ENCODE results near the gene YTHDF1.

YTHDF1 gene

GRCh38 chr20:63155266-63156165 is 60.4 kb downstream of the YTHDF1 start:
- no peak for DNase-seq (ENCODE audit: low read depth)

GRCh38 chr20:63154395-63154794 is 61.5 kb downstream of the YTHDF1 start:
- DNase-seq (ENCODE audit: low read depth): no peak

GRCh38 chr20:63153254-63154221 is 62.4 kb downstream of the YTHDF1 start:
- DNase-seq (ENCODE audit: low read depth): no peak

- no peak for DNase-seq (ENCODE audit: low read depth)
Measured at GRCh38 chr20:63152322-63153253, 63.3 kb downstream of the YTHDF1 start.

- no peak for DNase-seq (ENCODE audit: low read depth)
Measured at GRCh38 chr20:63151554-63152321, 64.2 kb downstream of the YTHDF1 start.

- DNase-seq (ENCODE audit: low read depth): no peak
Measured at GRCh38 chr20:63150911-63151531, 64.9 kb downstream of the YTHDF1 start.

- DNase-seq (ENCODE audit: low read depth): no peak
Measured at GRCh38 chr20:63150391-63150898, 65.5 kb downstream of the YTHDF1 start.

- no peak for DNase-seq (ENCODE audit: low read depth)
Measured at GRCh38 chr20:63149531-63150192, 66.3 kb downstream of the YTHDF1 start.

GRCh38 chr20:63148696-63149095 is 67.2 kb downstream of the YTHDF1 start:
- DNase-seq (ENCODE audit: low read depth): no peak

GRCh38 chr20:63147532-63147931 is 68.4 kb downstream of the YTHDF1 start:
- no peak for DNase-seq (ENCODE audit: low read depth)

Measured in stromal cell of bone marrow (primary cell).